Retinal pigment epithelial cell (primary cell): ENCODE measurements around the gene FFAR1.
"Not testable (repeated sequence)": the region's sequence is repeated elsewhere in the genome, so short reads cannot be mapped to it uniquely, and the experiment has no call there.

Source experiments
- DNase-seq: peaks from one replicate; pipeline ENCODE4 v3.0.0-alpha.2; 2010; ENCODE audit warnings: low read depth
- H3K4me3 ChIP-seq: 2 replicates; pipeline ENCODE4 v1.5.1; 2011; ENCODE audit warnings: mild to moderate bottlenecking, low read length, control low read depth, moderate library complexity
- TF ChIP-seq, protein P1 (sequence below): conservative IDR thresholded peaks from 2 replicates; pipeline ENCODE4 v1.5.1; 2011; ENCODE audit warnings: low read depth, low read length, control low read depth, inconsistent platforms

Gene FFAR1

GRCh38 chr19:35352448-35353304 is 5.0 kb downstream of the FFAR1 start:
- no peak overlapping the region for H3K4me3 ChIP-seq

GRCh38 chr19:35353635-35354034 is 5.9 kb downstream of the FFAR1 start:
- no peak overlapping the region for H3K4me3 ChIP-seq
- DNase-seq = no peak
- TF ChIP-seq, protein P1, sequence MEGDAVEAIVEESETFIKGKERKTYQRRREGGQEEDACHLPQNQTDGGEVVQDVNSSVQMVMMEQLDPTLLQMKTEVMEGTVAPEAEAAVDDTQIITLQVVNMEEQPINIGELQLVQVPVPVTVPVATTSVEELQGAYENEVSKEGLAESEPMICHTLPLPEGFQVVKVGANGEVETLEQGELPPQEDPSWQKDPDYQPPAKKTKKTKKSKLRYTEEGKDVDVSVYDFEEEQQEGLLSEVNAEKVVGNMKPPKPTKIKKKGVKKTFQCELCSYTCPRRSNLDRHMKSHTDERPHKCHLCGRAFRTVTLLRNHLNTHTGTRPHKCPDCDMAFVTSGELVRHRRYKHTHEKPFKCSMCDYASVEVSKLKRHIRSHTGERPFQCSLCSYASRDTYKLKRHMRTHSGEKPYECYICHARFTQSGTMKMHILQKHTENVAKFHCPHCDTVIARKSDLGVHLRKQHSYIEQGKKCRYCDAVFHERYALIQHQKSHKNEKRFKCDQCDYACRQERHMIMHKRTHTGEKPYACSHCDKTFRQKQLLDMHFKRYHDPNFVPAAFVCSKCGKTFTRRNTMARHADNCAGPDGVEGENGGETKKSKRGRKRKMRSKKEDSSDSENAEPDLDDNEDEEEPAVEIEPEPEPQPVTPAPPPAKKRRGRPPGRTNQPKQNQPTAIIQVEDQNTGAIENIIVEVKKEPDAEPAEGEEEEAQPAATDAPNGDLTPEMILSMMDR = no peak

More at GRCh38 chr19:35352448-35353304, 5.0 kb downstream of the FFAR1 start:
- peak; percentile 10 for DNase-seq
- TF ChIP-seq, protein P1 = peak; percentile 84

DNA sequence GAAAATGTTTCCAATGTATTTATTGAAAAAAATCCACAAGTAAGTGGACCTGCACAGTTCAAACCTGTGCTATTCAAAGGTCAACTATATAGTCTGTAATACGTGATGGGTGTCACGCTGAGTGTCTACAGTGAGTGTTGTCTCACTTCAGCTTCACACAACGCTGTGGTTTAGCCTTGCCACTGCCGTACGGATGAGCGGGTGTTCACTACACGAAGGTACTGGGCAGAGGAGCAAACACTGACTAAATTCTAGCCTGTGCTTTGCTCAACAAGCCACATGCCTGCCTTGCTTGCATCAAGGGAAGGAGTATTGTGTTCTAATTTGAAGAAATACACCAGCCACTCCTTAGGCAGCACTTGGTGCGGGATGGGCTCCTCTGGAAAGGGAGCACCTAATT is 7.2 kb downstream of the FFAR1 start:
- no peak for DNase-seq
- H3K4me3 ChIP-seq = no peak overlapping the region
- TF ChIP-seq, protein P1 = no peak

DNA sequence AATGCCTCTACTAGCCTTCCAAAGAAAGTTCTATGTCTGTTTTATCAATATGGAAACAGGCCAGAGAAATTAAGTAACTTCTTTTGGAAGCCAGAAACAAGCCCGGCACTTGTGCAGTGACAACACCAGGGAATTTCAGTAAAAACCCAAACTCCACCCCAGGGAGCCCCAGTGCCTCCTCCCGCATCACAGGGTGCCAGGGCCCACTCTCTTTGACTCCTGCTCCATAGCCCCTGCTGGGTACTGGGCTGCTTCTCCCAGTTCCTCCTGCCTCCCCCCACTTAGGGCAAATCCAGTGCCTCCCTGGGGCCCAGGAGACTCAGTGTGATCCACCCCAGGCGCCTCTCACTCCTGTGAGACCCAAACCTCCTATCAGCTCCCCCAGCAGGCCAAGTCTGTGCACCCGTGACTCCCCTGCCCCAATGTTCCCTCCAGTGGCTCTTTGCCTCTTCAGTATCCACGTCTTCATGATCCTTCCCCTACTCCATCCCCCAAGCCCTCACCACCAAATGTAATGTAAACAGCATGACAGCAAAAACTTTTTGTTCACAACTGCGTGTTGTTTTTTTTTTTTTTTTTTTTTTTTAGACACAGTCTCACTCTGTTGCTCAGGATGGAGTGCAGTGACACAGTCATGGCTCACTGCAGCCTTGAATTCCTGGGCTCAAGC is 8.2 kb downstream of the FFAR1 start:
- no peak for DNase-seq
- no peak overlapping the region for H3K4me3 ChIP-seq
- TF ChIP-seq, protein P1 = no peak

DNA sequence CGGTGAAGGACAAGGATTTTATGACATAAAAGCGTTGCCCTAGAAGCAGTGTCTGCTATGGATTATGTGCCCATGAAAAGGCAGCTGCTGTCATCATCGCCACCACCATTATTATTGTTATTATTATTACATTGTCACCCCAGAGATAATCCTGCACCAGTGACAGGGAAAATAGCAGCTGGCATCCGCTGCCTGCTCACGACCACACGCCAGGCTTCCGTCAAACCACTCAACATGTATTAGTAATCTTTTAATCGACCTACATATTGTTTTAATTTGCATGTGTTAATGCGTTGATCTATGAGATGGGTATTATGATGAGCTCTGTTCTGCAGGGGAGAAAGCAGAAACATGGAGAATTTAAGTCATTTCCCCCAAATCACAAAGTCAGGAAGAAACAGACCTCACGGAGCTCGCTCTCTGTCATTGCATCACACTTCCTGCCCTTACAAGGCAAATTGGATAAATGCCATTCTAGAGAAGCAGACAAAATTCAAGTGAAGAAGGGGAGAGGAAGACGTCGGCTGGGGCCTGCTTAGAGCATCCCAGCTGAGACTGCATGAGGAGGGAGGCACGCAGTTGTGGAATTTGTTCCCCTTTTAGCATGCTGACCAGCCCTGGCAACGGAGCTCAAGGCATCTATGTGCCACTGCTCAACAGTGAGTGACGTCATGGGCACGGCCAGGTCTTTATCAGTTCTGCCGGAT is 10.3 kb downstream of the FFAR1 start, which contains the start of gene FFAR3:
FFAR3 (plus strand) TSS at position 594 of the 707 bp plus-strand sequence. CDS start 431 bp downstream, outside the sequence.
- DNase-seq = no peak
- no peak within 1 kb of the TSS for H3K4me3 ChIP-seq
- TF ChIP-seq, protein P1 = no peak

GRCh38 chr19:35358834-35359233 is 11.1 kb downstream of the FFAR1 start:
- DNase-seq, H3K4me3 ChIP-seq: not testable (repeated sequence)

- not testable (repeated sequence) for DNase-seq
These were observed 11.7 kb downstream of the FFAR1 start for GRCh38 chr19:35359395-35359794.

DNA sequence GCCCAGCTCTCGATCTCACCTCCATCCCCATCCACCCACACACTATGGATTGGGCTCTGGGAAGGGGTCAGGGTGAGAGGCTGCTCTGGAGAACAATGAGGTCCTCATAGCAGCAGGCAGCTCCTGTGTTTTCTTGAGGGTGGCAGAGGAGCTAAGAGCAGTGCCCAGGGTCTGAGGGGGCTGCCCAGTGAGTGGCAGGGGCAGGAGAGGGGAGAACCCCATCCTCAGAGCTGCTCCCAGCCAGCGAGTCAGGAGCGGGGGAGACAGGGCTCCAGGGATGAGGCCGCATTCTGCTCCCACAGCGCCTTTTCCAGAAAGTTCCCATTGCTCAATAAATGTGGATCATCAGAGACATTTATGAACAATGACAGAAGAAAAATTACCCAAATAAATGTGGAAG is 12.4 kb downstream of the FFAR1 start:
- not testable (repeated sequence) for H3K4me3 ChIP-seq, DNase-seq

More at GRCh38 chr19:35359395-35359794, 11.7 kb downstream of the FFAR1 start:
- not testable (repeated sequence) for H3K4me3 ChIP-seq
